ENCODE results near the gene ASPM. TPM values are rescaled to one million over a fixed set of nuclear protein-coding genes. Genes with fewer than 3 reads are reported as not detected.

ASPM gene
- total RNA-seq, 4 donors from 2014 or later: under 0.01 to 38.0 (median 0.12) TPM; not detected in 1

- intact Hi-C loops (cut with DNase I; ENCODE audit: low total_unique reads): no loop called here
- Histone ChIP-seq H3K4me3 (no peak overlapping the region), H3K27me3 (no peaks in the 10 kb centered on the region), H3K36me3 (no peaks in the 10 kb centered on the region), H3K9me3 (no peaks in the 10 kb centered on the region), H3K4me1 (no peaks in the 10 kb centered on the region), H3K27ac (no peak overlapping the region)
- TF ChIP-seq POLR2A (IDR thresholded peaks at IDR 0.05) (no peak), CTCF (IDR thresholded peaks at IDR 0.05) (no peak)
- no peak for DNase-seq
These were observed 9.1 kb downstream of the ASPM start for GRCh38 chr1:197137322-197137721.

GRCh38 chr1:197130677-197131304 lies 15.7 kb downstream of the ASPM start:
- H3K27me3 ChIP-seq: no peaks in the 10 kb centered on the region
- no peaks in the 10 kb centered on the region for H3K36me3 ChIP-seq
- H3K4me3 ChIP-seq: no peak overlapping the region
- H3K9me3 ChIP-seq: no peaks in the 10 kb centered on the region
- no peak for DNase-seq
- no peak overlapping the region for H3K27ac ChIP-seq
- TF ChIP-seq CTCF (IDR thresholded peaks at IDR 0.05) (no peak), POLR2A (IDR thresholded peaks at IDR 0.05) (no peak)
- intact Hi-C loops (cut with DNase I; ENCODE audit: low total_unique reads): no loop called here
- no peaks in the 10 kb centered on the region for H3K4me1 ChIP-seq

- TF ChIP-seq POLR2A (IDR thresholded peaks at IDR 0.05): no peak
- TF ChIP-seq CTCF (IDR thresholded peaks at IDR 0.05): no peak
- H3K4me1 ChIP-seq: no peaks in the 10 kb centered on the region
- no peaks in the 10 kb centered on the region for H3K27me3 ChIP-seq
- DNase-seq: no peak
- no peak overlapping the region for H3K27ac ChIP-seq
- no peak overlapping the region for H3K4me3 ChIP-seq
- no peaks in the 10 kb centered on the region for H3K9me3 ChIP-seq
- H3K36me3 ChIP-seq: no peaks in the 10 kb centered on the region
- intact Hi-C loops (cut with DNase I; ENCODE audit: low total_unique reads): no loop called here
These were observed 16.8 kb downstream of the ASPM start for GRCh38 chr1:197129698-197130097.

- TF ChIP-seq POLR2A (IDR thresholded peaks at IDR 0.05) (no peak), CTCF (IDR thresholded peaks at IDR 0.05) (no peak)
- no peaks in the 10 kb centered on the region for H3K27me3 ChIP-seq
- H3K9me3 ChIP-seq: no peaks in the 10 kb centered on the region
- no peaks in the 10 kb centered on the region for H3K36me3 ChIP-seq
- no peak overlapping the region for H3K4me3 ChIP-seq
- DNase-seq: no peak
- H3K4me1 ChIP-seq: no peaks in the 10 kb centered on the region
- no peak overlapping the region for H3K27ac ChIP-seq
- intact Hi-C loops (cut with DNase I; ENCODE audit: low total_unique reads): no loop called here
These were observed 19.1 kb downstream of the ASPM start for GRCh38 chr1:197127246-197127912.

DNA sequence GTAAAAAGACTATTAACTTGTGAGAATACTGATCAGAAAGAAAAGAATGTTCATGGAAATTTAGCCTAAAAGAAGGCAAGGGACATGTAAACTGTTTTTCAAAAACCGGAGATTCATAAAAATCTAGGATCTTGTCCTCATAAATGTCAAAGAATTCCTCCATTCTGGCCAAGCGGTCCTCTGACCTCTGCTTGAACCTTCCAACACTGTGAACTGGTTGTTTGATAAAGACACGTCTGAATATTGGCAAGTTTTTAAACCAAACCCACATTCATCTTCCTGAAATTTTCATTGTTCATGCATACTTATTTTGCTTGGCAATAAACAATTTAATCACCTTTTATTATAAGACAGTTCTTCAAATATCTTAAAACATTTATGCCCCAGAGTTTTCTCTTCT lies 19.8 kb downstream of the ASPM start:
- Histone ChIP-seq H3K27ac (no peak overlapping the region), H3K4me3 (no peak overlapping the region), H3K9me3 (no peaks in the 10 kb centered on the region), H3K36me3 (no peaks in the 10 kb centered on the region), H3K4me1 (no peaks in the 10 kb centered on the region), H3K27me3 (no peaks in the 10 kb centered on the region)
- intact Hi-C loops (cut with DNase I; ENCODE audit: low total_unique reads): no loop called here
- DNase-seq: no peak
- TF ChIP-seq CTCF (IDR thresholded peaks at IDR 0.05) (no peak), POLR2A (IDR thresholded peaks at IDR 0.05) (no peak)
